HepG2 (cell line): Measurements from ENCODE around the gene ABHD13. TPM values are rescaled to one million over a fixed set of nuclear protein-coding genes. Genes with fewer than 3 reads are reported as not detected.

Experiments used
- ARNT ChIP-seq: fragments of 450-650 bp; IDR thresholded peaks from 2 replicates; pipeline ENCODE4 v1.6.1; 2017
- CEBPG ChIP-seq: IDR thresholded peaks from 2 replicates; pipeline ENCODE4 v1.6.1; 2016
- HNRNPK ChIP-seq: fragments of 200-400 bp; formaldehyde crosslinking; IDR thresholded peaks from 2 replicates; pipeline ENCODE4 v1.6.1; 2018; ENCODE audit warnings: low read length, low read depth, moderate library complexity, mild to moderate bottlenecking; ENCODE audit not compliant: poor library complexity, severe bottlenecking
- KDM4B ChIP-seq: sonication (generic); formaldehyde crosslinking; IDR thresholded peaks from 2 replicates; pipeline ENCODE4 v1.4.0; 2020; ENCODE audit warnings: missing genetic modification reagents
- KLF13 ChIP-seq: sonication (generic); formaldehyde crosslinking; IDR thresholded peaks from 2 replicates; pipeline ENCODE4 v1.4.0; 2020; ENCODE audit warnings: mild to moderate bottlenecking, missing genetic modification reagents
- KLF9 ChIP-seq: IDR thresholded peaks from 2 replicates; pipeline ENCODE4 v1.6.1; 2016; ENCODE audit warnings: low read depth
- KMT2A ChIP-seq: sonication (generic); formaldehyde crosslinking; IDR thresholded peaks from 2 replicates; pipeline ENCODE4 v1.4.0; 2020; ENCODE audit warnings: missing genetic modification reagents
- NFYB ChIP-seq: sonication (generic); formaldehyde crosslinking; IDR thresholded peaks from 2 replicates; pipeline ENCODE4 v1.4.0; 2020; ENCODE audit warnings: missing genetic modification reagents
- PCBP1 ChIP-seq: fragments of 200-400 bp; formaldehyde crosslinking; IDR thresholded peaks from 2 replicates; pipeline ENCODE4 v1.6.1; 2017; ENCODE audit warnings: mild to moderate bottlenecking, low read depth, low read length, borderline replicate concordance
- POLR2AphosphoS5 ChIP-seq: IDR thresholded peaks from 2 replicates; pipeline ENCODE4 v1.6.1; 2012; ENCODE audit warnings: low read depth, low read length
- TEAD2 ChIP-seq: sonication (generic); formaldehyde crosslinking; IDR thresholded peaks from 2 replicates; pipeline ENCODE4 v1.9.0; 2021; ENCODE audit warnings: missing genetic modification reagents
- THYN1 ChIP-seq: sonication (generic); formaldehyde crosslinking; IDR thresholded peaks from 2 replicates; pipeline ENCODE4 v1.8.1; 2023; ENCODE audit warnings: low read depth, mild to moderate bottlenecking, moderate library complexity, missing genetic modification reagents, borderline replicate concordance
- ZBTB8A ChIP-seq: sonication (generic); formaldehyde crosslinking; IDR thresholded peaks from 2 replicates; pipeline ENCODE4 v1.4.0; 2020; ENCODE audit warnings: mild to moderate bottlenecking, low read depth, missing genetic modification reagents, borderline replicate concordance
- ZMYM3 ChIP-seq: sonication (generic); formaldehyde crosslinking; IDR thresholded peaks from 2 replicates; pipeline ENCODE4 v1.5.1; 2020; ENCODE audit warnings: mild to moderate bottlenecking, missing genetic modification reagents
- ZNF451 ChIP-seq: sonication (generic); formaldehyde crosslinking; IDR thresholded peaks from 2 replicates; pipeline ENCODE4 v1.5.0; 2020; ENCODE audit warnings: mild to moderate bottlenecking, missing genetic modification reagents
- ZNF660 ChIP-seq: sonication (generic); formaldehyde crosslinking; IDR thresholded peaks from 2 replicates; pipeline ENCODE4 v1.5.1; 2020; ENCODE audit warnings: mild to moderate bottlenecking, low read depth, missing genetic modification reagents, borderline replicate concordance
- ZNF75D ChIP-seq: sonication (generic); formaldehyde crosslinking; IDR thresholded peaks from 2 replicates; pipeline ENCODE4 v1.8.1; 2023; ENCODE audit warnings: missing genetic modification reagents, mild to moderate bottlenecking, borderline replicate concordance
- ZNF883 ChIP-seq: sonication (generic); formaldehyde crosslinking; IDR thresholded peaks from 2 replicates; pipeline ENCODE4 v1.5.1; 2020; ENCODE audit warnings: mild to moderate bottlenecking, missing genetic modification reagents; ENCODE audit errors: not compliant biosample characterization
- polyA plus RNA-seq, 8 experiments: library from polyadenylated mRNA; depleted of rRNA in 3 of 8; stranded (reverse) in 7 of 8; unstranded in 1 of 8; fragments of >200 nt; fragmentation: Illumina TruSeq in 4 of 8; extraction: Trizol in 4 of 8; gene quantifications; 2 replicates each; pipeline versions ENCODE4 v1.2.1 to v1.2.3, GENCODE V29; 2011 to 2016; ENCODE audit warnings: low read depth in 4 of 8, missing spikeins in 1 of 8, mixed read lengths in 1 of 8; ENCODE audit not compliant: insufficient read depth in 1 of 8
- total RNA-seq, 5 experiments: library from RNA; depleted of rRNA; stranded (reverse); fragments of >200 nt; fragmentation: Illumina TruSeq; extraction: Trizol; gene quantifications; 2 replicates each; pipeline ENCODE4 v1.2.3, GENCODE V29; 2016; ENCODE audit warnings: low read depth in 1 of 5
- TF ChIP-seq, protein P1 (sequence below): IDR thresholded peaks from 2 replicates; pipeline ENCODE4 v1.6.1; 2018; ENCODE audit warnings: missing genetic modification reagents, mild to moderate bottlenecking, missing compliant biosample characterization
- TF ChIP-seq, protein P2 (sequence below): IDR thresholded peaks from 2 replicates; pipeline ENCODE4 v1.6.1; 2016; ENCODE audit warnings: control low read depth
- TF ChIP-seq, protein P3 (sequence below): sonication (generic); formaldehyde crosslinking; IDR thresholded peaks from 2 replicates; pipeline ENCODE4 v1.4.0; 2020; ENCODE audit warnings: missing genetic modification reagents, mild to moderate bottlenecking, borderline replicate concordance
- TF ChIP-seq, protein P4 (sequence below): sonication (generic); formaldehyde crosslinking; IDR thresholded peaks from 2 replicates; pipeline ENCODE4 v1.5.0; 2020; ENCODE audit warnings: missing genetic modification reagents
- TF ChIP-seq, protein P5 (sequence below): IDR thresholded peaks from 2 replicates; pipeline ENCODE4 v1.6.1; 2016; ENCODE audit warnings: mild to moderate bottlenecking
- TF ChIP-seq, protein P6 (sequence below): sonication (generic); formaldehyde crosslinking; IDR thresholded peaks from 2 replicates; pipeline ENCODE4 v1.5.0; 2020; ENCODE audit warnings: missing genetic modification reagents

Gene ABHD13
- total and polyA plus RNA-seq, 2 of the 13 experiments (the other 11 are each of a cell fraction or from before 2014, with no cell fraction given): 4.3 to 6.2 TPM

DNA sequence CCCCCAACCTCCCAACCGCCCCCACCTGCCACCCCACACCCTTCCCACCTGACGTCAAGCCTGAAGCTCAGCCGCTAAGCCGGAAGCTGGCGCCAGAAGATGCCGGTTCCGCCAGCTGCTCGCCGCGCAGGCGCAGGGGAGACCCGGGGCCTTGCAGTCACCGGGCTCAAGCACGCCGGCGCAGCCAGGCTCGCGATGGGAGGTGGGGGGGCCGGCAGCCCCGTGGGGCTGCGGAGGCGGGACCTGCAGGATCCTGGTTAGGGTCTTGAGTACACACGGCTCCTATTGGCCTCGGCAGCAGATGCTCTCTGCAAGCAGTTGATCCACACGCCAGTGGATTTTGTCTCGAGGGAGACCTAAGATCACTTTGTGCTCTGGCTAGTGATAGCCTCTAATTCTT is 2.8 kb upstream of the ABHD13 start, which contains the start of gene LIG4 (continued):
- TF ChIP-seq, protein P1, sequence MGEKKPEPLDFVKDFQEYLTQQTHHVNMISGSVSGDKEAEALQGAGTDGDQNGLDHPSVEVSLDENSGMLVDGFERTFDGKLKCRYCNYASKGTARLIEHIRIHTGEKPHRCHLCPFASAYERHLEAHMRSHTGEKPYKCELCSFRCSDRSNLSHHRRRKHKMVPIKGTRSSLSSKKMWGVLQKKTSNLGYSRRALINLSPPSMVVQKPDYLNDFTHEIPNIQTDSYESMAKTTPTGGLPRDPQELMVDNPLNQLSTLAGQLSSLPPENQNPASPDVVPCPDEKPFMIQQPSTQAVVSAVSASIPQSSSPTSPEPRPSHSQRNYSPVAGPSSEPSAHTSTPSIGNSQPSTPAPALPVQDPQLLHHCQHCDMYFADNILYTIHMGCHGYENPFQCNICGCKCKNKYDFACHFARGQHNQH (CRISPR knock-in tag): no peak
- 0 out of 2 replicates have a peak, but pooled peaks have one; percentile 9 for TF ChIP-seq NFYB
- no peak for TF ChIP-seq KDM4B (CRISPR knock-in tag)
- TF ChIP-seq CEBPG (CRISPR knock-in tag): no peak
- TF ChIP-seq KLF9 (CRISPR knock-in tag): no peak
- TF ChIP-seq KLF13 (CRISPR knock-in tag): no peak
- TF ChIP-seq ZNF75D (CRISPR knock-in tag): no peak
- TF ChIP-seq PCBP1: 0 out of 2 replicates have a peak, but pooled peaks have one; percentile 2
- TF ChIP-seq, protein P2, sequence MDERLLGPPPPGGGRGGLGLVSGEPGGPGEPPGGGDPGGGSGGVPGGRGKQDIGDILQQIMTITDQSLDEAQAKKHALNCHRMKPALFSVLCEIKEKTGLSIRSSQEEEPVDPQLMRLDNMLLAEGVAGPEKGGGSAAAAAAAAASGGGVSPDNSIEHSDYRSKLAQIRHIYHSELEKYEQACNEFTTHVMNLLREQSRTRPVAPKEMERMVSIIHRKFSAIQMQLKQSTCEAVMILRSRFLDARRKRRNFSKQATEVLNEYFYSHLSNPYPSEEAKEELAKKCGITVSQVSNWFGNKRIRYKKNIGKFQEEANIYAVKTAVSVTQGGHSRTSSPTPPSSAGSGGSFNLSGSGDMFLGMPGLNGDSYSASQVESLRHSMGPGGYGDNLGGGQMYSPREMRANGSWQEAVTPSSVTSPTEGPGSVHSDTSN (CRISPR knock-in tag): no peak
- TF ChIP-seq KMT2A (CRISPR knock-in tag): peak; percentile 62
- TF ChIP-seq ZNF451 (CRISPR knock-in tag): no peak
- no peak for TF ChIP-seq TEAD2
- TF ChIP-seq ZBTB8A (CRISPR knock-in tag): no peak
- TF ChIP-seq, protein P3, sequence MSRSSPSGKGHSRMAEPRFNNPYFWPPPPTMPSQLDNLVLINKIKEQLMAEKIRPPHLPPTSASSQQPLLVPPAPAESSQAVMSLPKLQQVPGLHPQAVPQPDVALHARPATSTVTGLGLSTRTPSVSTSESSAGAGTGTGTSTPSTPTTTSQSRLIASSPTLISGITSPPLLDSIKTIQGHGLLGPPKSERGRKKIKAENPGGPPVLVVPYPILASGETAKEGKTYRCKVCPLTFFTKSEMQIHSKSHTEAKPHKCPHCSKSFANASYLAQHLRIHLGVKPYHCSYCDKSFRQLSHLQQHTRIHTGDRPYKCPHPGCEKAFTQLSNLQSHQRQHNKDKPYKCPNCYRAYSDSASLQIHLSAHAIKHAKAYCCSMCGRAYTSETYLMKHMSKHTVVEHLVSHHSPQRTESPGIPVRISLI: no peak
- TF ChIP-seq, protein P4, sequence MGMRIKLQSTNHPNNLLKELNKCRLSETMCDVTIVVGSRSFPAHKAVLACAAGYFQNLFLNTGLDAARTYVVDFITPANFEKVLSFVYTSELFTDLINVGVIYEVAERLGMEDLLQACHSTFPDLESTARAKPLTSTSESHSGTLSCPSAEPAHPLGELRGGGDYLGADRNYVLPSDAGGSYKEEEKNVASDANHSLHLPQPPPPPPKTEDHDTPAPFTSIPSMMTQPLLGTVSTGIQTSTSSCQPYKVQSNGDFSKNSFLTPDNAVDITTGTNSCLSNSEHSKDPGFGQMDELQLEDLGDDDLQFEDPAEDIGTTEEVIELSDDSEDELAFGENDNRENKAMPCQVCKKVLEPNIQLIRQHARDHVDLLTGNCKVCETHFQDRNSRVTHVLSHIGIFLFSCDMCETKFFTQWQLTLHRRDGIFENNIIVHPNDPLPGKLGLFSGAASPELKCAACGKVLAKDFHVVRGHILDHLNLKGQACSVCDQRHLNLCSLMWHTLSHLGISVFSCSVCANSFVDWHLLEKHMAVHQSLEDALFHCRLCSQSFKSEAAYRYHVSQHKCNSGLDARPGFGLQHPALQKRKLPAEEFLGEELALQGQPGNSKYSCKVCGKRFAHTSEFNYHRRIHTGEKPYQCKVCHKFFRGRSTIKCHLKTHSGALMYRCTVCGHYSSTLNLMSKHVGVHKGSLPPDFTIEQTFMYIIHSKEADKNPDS: no peak
- TF ChIP-seq, protein P5, sequence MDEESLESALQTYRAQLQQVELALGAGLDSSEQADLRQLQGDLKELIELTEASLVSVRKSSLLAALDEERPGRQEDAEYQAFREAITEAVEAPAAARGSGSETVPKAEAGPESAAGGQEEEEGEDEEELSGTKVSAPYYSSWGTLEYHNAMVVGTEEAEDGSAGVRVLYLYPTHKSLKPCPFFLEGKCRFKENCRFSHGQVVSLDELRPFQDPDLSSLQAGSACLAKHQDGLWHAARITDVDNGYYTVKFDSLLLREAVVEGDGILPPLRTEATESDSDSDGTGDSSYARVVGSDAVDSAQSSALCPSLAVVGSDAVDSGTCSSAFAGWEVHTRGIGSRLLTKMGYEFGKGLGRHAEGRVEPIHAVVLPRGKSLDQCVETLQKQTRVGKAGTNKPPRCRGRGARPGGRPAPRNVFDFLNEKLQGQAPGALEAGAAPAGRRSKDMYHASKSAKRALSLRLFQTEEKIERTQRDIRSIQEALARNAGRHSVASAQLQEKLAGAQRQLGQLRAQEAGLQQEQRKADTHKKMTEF (CRISPR knock-in tag): peak; percentile 75; the same call in 1 of the 2 replicates
- TF ChIP-seq ARNT: no peak
- TF ChIP-seq, protein P6, sequence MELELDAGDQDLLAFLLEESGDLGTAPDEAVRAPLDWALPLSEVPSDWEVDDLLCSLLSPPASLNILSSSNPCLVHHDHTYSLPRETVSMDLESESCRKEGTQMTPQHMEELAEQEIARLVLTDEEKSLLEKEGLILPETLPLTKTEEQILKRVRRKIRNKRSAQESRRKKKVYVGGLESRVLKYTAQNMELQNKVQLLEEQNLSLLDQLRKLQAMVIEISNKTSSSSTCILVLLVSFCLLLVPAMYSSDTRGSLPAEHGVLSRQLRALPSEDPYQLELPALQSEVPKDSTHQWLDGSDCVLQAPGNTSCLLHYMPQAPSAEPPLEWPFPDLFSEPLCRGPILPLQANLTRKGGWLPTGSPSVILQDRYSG (CRISPR knock-in tag): no peak
- TF ChIP-seq ZNF660 (CRISPR knock-in tag): no peak
- no peak for TF ChIP-seq THYN1 (CRISPR knock-in tag)
- no peak for TF ChIP-seq POLR2AphosphoS5
- TF ChIP-seq ZNF883 (CRISPR knock-in tag): no peak
- TF ChIP-seq HNRNPK: peak; percentile 96
- no peak for TF ChIP-seq ZMYM3 (CRISPR knock-in tag)
